ENCODE data around the gene SOCS4.

SOCS4 gene

DNA sequence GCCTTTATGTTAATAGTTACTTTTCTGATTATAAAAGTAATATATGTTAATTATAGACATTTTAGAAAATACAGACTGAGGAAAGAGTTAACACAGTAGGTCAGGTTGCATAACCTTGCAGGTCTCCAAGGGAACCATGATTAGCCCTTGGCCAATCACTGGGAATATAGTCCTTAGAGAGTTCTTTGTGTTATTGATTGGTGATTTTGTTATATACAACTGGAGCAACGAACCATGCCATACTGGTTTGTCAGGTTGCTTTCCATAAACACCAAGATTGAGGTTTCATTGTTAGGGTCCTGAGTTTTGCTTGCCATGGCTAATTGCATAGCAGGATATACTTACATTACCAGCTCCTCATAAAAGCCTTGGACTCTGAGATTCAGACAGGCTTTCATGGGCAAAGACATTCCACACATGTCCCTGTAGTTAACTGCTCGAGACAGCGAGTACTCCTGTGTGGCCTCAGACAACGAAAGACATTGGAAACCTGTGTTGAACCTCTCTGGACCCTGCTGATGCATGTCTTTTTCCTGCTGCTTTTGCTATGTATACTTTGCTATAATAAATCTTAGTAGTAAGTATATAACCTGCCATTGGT is 58.1 kb downstream of the SOCS4 start:
- H3K36me3 Mint-ChIP-seq = no peaks in the 10 kb centered on the region
- H3K4me3 Mint-ChIP-seq = no peak overlapping the region
- H3K27ac Mint-ChIP-seq = no peak overlapping the region
- H3K9me3 Mint-ChIP-seq = no peaks in the 10 kb centered on the region
- H3K4me1 Mint-ChIP-seq = peaks cover 3% of the 10 kb centered on the region
- CTCF ChIA-PET = interaction anchor here (0.6 to 0.8 kb wide), 2 partner anchors 74 to 76 kb away, joined by 3 to 4 read pairs; no protein-coding TSS in a partner anchor
- no peak for DNase-seq
- peaks cover 17% of the 10 kb centered on the region for H3K27me3 Mint-ChIP-seq

DNA sequence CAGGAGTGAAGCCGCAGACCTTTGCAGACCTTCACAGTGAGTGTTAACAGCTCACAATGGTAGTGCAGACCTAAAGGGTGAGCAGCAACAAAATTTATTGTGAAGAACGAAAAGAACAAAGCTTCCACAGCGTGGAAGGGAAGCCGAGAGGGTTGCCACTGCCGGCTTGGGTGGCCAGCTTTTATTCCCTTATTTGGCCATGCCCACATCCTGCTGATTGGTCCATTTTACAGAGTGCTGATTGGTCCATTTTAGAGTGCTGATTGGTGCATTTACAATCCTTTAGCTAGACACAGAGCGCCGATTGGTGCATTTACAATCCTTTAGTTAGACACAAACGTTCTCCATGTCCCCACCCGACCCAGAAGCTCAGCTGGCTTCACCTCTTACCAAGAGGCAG is 59.9 kb downstream of the SOCS4 start:
- H3K36me3 Mint-ChIP-seq = no peaks in the 10 kb centered on the region
- CTCF ChIA-PET = interaction anchor here (0.7 to 4.4 kb wide), 3 partner anchors 69 to 173 kb away, joined by 3 to 35 read pairs (median 5); no protein-coding TSS in a partner anchor
- peaks cover 17% of the 10 kb centered on the region for H3K27me3 Mint-ChIP-seq
- peaks cover 7% of the 10 kb centered on the region for H3K4me1 Mint-ChIP-seq
- H3K4me3 Mint-ChIP-seq = no peak overlapping the region
- no peak overlapping the region for H3K27ac Mint-ChIP-seq
- DNase-seq = no peak
- no peaks in the 10 kb centered on the region for H3K9me3 Mint-ChIP-seq

DNA sequence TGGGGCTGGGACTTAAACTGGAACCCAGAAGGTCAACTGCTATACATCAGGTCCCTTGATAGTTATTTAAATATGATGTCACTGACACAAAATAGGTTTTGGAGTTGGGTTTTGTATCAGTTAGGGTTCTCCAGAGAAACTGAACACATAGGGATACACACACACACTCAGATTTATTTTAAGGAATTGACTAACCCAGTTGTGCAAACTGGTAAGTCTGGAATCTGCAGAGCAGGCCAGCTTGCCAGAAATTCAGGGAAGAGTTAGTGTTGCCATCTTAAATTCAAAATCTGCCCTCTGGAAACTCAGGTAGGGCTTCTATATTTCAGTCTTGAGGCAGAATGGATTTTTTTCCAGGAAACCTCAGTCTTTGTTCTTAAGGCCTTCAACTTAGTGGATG is 61.3 kb downstream of the SOCS4 start:
- Mint-ChIP-seq H3K9me3 (no peaks in the 10 kb centered on the region), H3K4me1 (peaks cover 20% of the 10 kb centered on the region), H3K36me3 (no peaks in the 10 kb centered on the region), H3K27me3 (peaks cover 17% of the 10 kb centered on the region), H3K27ac (no peak overlapping the region), H3K4me3 (no peak overlapping the region)
- no peak for DNase-seq
- CTCF ChIA-PET = interaction anchor here (0.8 to 4.4 kb wide), 7 partner anchors 10 to 322 kb away, joined by 3 to 35 read pairs (median 3); no protein-coding TSS in a partner anchor

- Mint-ChIP-seq H3K27ac (no peak overlapping the region), H3K4me1 (peaks cover 26% of the 10 kb centered on the region), H3K9me3 (no peaks in the 10 kb centered on the region), H3K36me3 (no peaks in the 10 kb centered on the region), H3K27me3 (peaks cover under 1% of the 10 kb centered on the region), H3K4me3 (no peak overlapping the region)
- CTCF ChIA-PET = interaction anchor here (1.0 to 3.1 kb wide), 7 partner anchors 34 to 178 kb away, joined by 3 to 13 read pairs (median 3); partner anchors contain the start of gene MAPK1IP1L
- no peak for DNase-seq
These were observed 65.3 kb downstream of the SOCS4 start for GRCh38 chr14:55092341-55092740.

DNA sequence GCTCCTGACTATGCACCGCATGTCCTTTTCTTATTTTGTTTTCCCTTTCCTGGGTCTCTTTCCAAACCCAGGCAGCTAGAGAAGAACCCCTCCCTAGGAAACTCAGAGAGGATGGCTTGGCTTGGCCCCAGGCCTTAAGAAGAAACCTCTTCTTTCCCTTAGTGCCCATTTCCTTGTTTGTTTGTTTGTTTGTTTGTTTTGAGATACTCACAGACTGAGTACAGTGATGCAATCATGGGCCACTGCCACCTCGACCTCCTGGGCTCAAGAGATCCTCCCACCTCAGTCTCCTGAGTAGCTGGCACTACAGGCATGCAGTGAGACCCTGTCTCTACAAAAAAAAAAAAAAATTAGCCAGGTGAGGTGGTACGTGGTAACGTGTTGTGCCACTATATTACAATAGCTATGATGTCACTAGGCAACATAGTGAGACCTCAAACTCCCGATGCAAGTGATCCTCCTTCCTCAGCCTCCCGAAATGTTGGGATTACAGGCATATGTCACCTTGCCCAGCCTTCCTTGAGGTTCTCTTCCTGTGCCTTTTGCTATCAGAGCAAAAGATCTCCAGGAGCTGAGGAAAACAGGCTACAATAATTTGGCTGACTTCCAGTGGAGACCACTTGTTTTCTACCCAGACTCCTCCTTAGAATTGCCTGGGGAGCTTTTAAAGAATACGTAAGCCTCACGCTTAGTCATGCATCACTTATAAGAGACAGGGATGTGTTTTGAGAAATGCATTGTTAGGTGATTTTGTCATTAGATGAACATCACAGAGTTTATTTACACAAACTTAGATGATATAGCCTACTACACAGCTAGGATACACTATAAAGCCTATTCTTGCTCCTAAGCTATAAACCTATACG is 67.5 kb downstream of the SOCS4 start:
- H3K9me3 Mint-ChIP-seq = no peaks in the 10 kb centered on the region
- CTCF ChIA-PET = interaction anchor here (0.6 to 3.1 kb wide), 5 partner anchors 8 to 67 kb away, joined by 3 to 13 read pairs (median 3); no protein-coding TSS in a partner anchor
- peaks cover 42% of the 10 kb centered on the region for H3K4me1 Mint-ChIP-seq
- no peak overlapping the region for H3K4me3 Mint-ChIP-seq
- no peak for DNase-seq
- H3K27me3 Mint-ChIP-seq = no peaks in the 10 kb centered on the region
- no peak overlapping the region for H3K27ac Mint-ChIP-seq
- no peaks in the 10 kb centered on the region for H3K36me3 Mint-ChIP-seq

DNA sequence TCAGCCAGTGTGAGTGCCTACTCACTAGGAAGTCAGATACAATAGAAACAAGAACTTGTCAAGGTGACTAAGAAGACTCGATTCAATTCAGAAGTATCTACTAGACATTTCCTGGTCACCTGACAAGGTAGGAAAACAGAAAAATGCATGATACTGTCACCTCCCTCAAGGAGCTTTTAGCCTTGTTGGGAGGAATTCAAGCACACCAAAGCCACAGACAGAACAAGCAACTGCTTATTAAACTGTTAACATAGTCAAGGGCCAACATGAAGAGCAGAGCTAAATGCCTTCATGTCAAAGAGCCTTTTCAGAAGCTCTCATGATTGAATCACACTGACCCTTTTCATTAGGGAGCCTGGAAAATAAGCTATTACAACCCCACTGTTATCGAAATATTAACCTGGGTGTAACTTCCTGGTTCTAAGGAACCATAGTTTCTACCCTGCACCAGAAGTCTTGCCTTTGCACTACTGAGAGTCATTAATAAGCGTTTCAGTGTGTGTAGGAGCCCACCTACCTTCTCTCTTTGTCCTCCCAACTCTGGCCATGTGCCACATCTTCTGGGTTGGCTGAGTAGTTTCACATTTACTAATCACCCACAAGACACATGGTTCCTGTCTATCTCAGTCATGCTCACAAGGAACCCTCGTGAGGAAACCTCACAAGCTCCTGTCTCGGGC is 71.0 kb downstream of the SOCS4 start:
- Mint-ChIP-seq H3K27me3 (no peaks in the 10 kb centered on the region), H3K27ac (peak overlapping the region; percentile 81), H3K36me3 (no peaks in the 10 kb centered on the region), H3K9me3 (no peaks in the 10 kb centered on the region), H3K4me3 (no peak overlapping the region), H3K4me1 (peaks cover 51% of the 10 kb centered on the region)
- CTCF ChIA-PET = interaction anchor here (1.0 to 1.1 kb wide), 2 partner anchors 9 to 20 kb away, joined by 3 read pairs; no protein-coding TSS in a partner anchor
- peak; percentile 52 for DNase-seq

DNA sequence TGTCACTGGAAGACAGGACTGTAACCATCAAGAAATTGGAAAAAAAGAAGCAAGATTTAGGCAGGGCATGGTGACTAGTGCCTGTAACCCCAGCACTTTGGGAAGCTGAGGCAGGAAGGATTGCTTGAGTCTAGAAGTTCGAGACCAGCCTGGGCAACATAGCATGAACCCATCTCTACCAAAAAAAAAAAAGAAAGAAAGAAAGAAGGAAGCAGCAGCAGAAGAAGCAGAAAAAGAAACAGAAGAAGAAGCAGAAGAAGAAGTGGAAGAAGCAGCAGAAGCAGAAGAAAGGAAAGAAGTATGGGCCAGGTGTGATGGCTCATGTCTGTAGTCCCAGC is 71.5 kb downstream of the SOCS4 start:
- H3K36me3 Mint-ChIP-seq = peaks cover under 1% of the 10 kb centered on the region
- H3K4me3 Mint-ChIP-seq = peak overlapping the region; percentile 11
- no peaks in the 10 kb centered on the region for H3K9me3 Mint-ChIP-seq
- H3K4me1 Mint-ChIP-seq = peaks cover 54% of the 10 kb centered on the region
- no peak for DNase-seq
- H3K27me3 Mint-ChIP-seq = no peaks in the 10 kb centered on the region
- H3K27ac Mint-ChIP-seq = peak overlapping the region; percentile 81
- CTCF ChIA-PET = interaction anchor here (1.0 to 1.1 kb wide), 2 partner anchors 10 to 20 kb away, joined by 3 read pairs; no protein-coding TSS in a partner anchor

Measured in activated naive CD4-positive, alpha-beta T cell treated with anti-CD3 and anti-CD28 coated beads, Interleukin-2, amount 10 ng/mL, durations not matched to agents 7 days and 5 days (primary cell).